Daoy (cell line): ENCODE data around the gene TULP3. TPM values are rescaled to one million over a fixed set of nuclear protein-coding genes. Genes with fewer than 3 reads are reported as not detected.

Experiments used
- DNase-seq: peaks from one replicate; pipeline ENCODE4 v3.0.0-alpha.2; 2015; ENCODE audit warnings: low read depth
- total RNA-seq: library from RNA; depleted of rRNA; stranded (reverse); fragments of >200 nt; shearing (Covaris generic); gene quantifications from 2 replicates; pipeline ENCODE4 v1.2.3, GENCODE V29; 2014; rRNA removed

The TULP3 gene
- total RNA-seq, 1 experiment from 2014 or later = 28.5 TPM

DNA sequence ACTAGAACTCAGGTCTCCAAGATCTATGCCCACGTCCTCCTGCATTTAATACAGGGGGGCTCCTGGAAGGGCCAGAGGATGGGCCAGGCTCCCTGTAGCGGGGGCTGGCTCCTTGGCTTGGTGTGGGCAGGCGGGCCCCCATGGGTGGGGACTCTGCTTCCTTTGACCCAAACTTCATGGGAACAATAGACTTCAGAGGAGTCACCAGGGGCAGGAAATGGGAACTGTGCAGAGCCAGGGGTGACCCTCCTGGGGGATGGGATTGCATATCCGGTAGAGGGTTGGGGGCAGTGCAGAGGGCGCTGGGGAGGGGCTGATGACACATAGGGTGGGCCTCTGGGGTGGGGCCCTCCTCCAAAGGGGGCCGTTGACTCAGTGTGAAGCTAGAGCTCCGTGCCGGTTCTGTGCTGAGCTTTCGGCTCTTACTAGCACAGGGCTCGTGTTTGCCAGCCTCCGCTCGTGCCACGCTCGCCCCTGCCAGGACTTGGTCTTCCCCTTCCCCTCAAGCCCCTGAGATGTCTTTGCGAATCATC is 73.1 kb downstream of the TULP3 start:
- peak; percentile 86 for DNase-seq

DNA sequence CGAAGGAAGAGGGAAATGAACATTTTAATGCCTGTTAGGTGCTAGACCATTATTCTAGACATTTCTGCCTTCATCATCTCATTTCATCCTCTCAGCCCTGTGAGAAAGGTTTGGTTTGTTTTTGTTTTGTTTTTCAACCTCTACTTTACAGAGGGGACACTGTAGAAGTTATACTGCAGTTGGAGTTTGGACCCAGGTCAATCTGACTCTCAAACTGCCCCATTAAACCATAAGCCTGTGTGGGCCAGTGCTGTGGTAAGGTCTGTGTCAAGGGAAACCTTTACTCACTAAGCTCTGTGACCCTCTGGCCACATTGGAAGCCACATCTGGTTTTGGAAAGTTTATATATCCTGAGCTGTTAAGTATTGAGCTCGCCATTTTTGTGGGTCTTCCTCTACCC is 77.0 kb downstream of the TULP3 start:
- DNase-seq = no peak

DNA sequence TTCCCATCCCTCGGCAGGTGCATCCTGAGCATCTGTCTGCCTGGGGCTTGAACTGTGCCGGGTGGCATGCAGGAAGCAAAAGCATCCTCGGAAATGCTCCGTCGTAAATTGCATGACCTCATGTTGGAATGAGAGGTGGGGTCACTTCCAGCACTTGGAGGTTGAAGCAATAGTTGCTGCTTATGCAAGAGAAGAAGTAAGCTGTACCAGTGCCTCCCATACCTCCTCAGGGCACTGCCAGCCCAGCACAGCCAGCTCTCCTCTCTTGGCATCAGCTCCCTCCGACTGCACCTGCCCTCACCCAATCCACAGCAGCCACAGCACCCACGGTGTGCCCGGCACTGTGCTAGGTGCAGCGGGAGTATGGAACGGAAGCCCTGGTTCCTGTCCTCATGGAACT is 80.1 kb downstream of the TULP3 start:
- DNase-seq = no peak

DNA sequence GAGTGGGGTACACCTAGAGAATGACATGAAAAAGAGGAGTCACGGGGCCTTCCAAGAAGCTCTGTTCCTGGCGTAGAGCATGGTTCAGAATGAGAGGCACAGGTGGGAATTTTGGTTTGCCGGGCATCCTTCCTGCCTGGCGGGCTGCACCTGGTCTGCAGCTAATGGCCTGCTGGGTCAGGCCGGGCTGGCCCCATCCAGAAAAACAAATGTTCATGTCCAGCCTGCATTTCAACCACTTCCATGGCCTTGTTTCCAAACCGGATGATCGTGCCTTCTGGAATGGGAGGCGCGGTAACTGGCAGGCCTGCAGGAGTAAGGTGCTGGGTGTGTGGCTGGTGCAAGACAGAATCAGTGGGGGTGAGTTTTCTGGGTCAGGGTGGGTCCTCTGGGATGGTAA is 82.9 kb downstream of the TULP3 start:
- no peak for DNase-seq

DNA sequence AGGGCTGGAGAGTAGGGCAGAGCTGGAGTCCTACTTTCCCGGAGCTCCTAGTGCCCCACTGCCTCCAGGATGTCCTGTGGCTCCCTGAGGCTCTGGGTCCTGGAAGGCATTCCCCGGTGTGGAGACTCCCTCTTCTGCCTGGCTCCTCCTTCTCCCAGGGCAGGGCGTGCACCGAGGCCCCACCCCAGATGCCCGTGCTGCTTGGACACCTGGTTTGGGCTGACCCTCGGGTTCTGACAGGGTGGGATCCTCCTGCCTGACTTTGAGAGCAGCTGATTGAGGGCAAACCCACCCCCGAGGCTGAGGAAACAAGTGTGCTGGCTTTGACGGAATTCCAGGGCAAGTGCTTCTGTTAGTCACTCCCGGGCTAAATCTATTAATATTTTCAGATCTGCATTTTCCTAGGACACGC is 83.9 kb downstream of the TULP3 start:
- DNase-seq = no peak

DNA sequence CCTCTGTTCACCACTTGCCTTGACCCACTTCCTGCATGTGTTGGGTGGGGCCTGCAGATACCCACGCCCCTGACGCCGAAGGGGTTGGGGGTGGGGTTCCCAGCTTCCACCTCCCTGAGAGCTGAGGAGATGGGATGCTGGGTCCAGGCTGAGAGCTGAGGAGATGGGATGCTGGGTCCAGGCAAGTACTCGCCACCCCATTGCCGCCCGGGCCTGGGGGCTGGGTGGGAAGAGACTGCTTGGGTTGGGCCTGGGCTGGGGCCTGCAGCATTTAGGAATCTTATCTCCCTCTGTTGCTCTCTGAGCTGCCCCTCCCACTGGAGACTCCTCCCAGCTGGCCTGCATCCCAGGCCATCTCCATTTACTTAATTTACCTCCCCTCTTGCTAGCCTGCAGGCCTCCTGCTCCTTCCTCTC is 85.9 kb downstream of the TULP3 start:
- no peak for DNase-seq

DNA sequence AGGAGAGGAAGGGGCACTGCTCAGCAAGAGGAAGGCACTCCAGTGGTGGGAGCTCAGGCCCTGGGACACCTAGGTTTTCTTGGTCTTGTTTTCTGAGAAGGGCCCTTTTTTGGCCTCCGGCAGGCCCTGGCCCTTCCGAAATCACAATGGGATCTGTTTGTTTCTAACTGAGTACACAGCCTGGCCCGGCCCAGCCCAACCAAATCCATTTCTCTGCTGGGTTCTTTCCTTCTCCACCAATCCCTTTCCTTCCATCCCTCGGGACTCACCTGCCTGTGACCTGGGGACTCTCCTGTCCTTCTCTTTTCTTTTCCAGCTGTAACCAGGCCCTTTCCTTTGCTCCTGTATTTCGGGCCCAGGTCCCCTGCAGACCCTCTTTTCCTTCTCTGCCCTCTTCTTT is 87.1 kb downstream of the TULP3 start:
- no peak for DNase-seq

DNA sequence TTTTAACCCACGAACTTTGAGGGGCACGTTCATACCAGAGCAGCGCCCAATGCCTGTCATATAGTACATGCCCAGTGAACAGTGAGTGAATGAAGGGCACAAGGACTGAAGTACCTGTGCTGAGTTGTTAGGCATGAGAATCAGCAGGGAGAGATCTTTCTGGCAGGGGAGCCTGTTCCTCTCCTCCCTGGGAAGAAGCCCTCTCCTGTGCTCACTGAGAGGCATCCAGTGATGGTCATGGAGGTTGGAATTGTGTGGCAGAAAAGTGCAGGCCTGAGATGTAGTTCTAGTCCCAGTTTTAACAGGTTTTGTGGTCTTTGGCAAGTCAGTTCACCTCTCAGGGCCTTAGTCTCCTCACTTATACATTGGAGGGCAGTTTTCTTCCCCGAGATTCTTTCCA is 89.1 kb downstream of the TULP3 start:
- DNase-seq = no peak

GRCh38 chr12:2980630-2981029 is 89.9 kb downstream of the TULP3 start:
- peak; percentile 35 for DNase-seq

- DNase-seq = no peak
These were observed 91.7 kb downstream of the TULP3 start for GRCh38 chr12:2982361-2982760.

DNA sequence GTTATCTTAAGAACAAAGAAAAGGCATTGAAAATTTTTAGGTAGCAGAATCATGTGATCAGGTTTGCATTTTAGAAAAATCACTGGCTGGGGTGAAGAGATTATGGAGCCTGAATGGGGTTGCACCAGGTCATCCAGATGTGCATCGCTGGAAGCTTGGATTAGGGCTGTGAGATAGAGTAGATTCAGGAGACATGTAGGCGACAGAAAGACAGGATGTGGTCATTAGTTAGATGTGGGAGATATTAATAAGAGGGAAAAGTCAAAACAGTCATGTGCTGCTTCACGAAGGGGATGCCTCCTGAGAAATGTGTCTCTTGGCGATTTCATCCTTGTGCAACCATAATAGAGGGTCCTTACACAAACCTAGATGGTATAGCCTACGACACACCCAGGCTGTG is 93.6 kb downstream of the TULP3 start:
- no peak for DNase-seq

- no peak for DNase-seq
These were observed 94.0 kb downstream of the TULP3 start for GRCh38 chr12:2984698-2985097.

GRCh38 chr12:2986876-2987275 is 96.2 kb downstream of the TULP3 start:
- no peak for DNase-seq

- no peak for DNase-seq
These were observed 97.8 kb downstream of the TULP3 start for GRCh38 chr12:2988494-2988893.

Other genes starting within 250 kb of the TULP3 start
- gene FKBP4, start 95.9 kb upstream of the TULP3 start, total RNA-seq = 123 and 136 TPM in 2 replicates
- 22.2 and 31.9 TPM in 2 replicates for gene ITFG2, start 78.2 kb upstream of the TULP3 start, total RNA-seq
- not detected in 2 replicates for gene NRIP2, start 55.9 kb upstream of the TULP3 start, total RNA-seq
- gene TEX52, start 33.9 kb upstream of the TULP3 start, total RNA-seq = not detected in 2 replicates
- 33.4 and 38.8 TPM in 2 replicates for gene FOXM1, start 13.7 kb upstream of the TULP3 start, total RNA-seq
- 58.6 and 93.1 TPM in 2 replicates for gene RHNO1, start 13.7 kb upstream of the TULP3 start, total RNA-seq
- gene TEAD4, start 68.5 kb downstream of the TULP3 start, total RNA-seq = 18.4 and 27.3 TPM in 2 replicates
- 9.8 and 13.7 TPM in 2 replicates for gene TSPAN9, start 186.5 kb downstream of the TULP3 start, total RNA-seq